ENCODE measurements around the gene CD274.

- TF ChIP-seq POLR2A (IDR thresholded peaks at IDR 0.05; ENCODE audit: low read depth, low read length) (no peak), CTCF (IDR thresholded peaks at IDR 0.05; ENCODE audit: extremely low read depth in 1 of 2, insufficient read depth in 1 of 2, low read depth in 1 of 2, low read length in 2 of 2) (no peak), POLR2AphosphoS5 (IDR thresholded peaks at IDR 0.05; ENCODE audit: insufficient read depth, low read depth, low read length) (no peak), EZH2 (IDR thresholded peaks at IDR 0.05; ENCODE audit: borderline replicate concordance, low read depth, low read length, severe bottlenecking) (no peak), JUN (IDR thresholded peaks at IDR 0.05; ENCODE audit: borderline replicate concordance, insufficient read depth, insufficient read length, low read depth) (no peak), MAX (IDR thresholded peaks at IDR 0.05; ENCODE audit: insufficient read depth, insufficient read length) (no peak), GATA2 (IDR thresholded peaks at IDR 0.05; ENCODE audit: insufficient read depth, insufficient read length, low read depth, low read length) (no peak)
Measured at GRCh38 chr9:5489630-5490490, 39.5 kb downstream of the CD274 start.

Data from endothelial cell of umbilical vein (primary cell).